IMR-90 (cell line): ENCODE measurements around the gene TOMM20. TPM values are rescaled to one million over a fixed set of nuclear protein-coding genes. Genes with fewer than 3 reads are reported as not detected.

Source experiments
- ATAC-seq: fragments of 200-7000 bp; cut with Tn5 transposase; 2 replicates; pipeline ENCODE4 v1.9.1; 2020; ENCODE audit warnings: low read depth, mild to moderate bottlenecking, moderate library complexity
- BruUV-seq: library from RNA; stranded (reverse); fragments of 400-500 nt; replicated peaks from 2 replicates; lab custom pipeline; 2021; lab: Mats Ljungman, UMichigan
- CTCF ChIA-PET: fragments of 300-600 bp; formaldehyde crosslinking; extraction: SDS; loops from one replicate; lab custom pipeline; 2021; ENCODE audit warnings: antibody characterized with exemption; lab: Yijun Ruan, JAX
- POLR2A ChIA-PET: fragments of 300-600 bp; sonication (Branson Sonifier 250); formaldehyde crosslinking; loops from one replicate; lab custom pipeline; 2022; ENCODE audit warnings: antibody characterized with exemption; ENCODE audit not compliant: unreplicated experiment; lab: Charles Lee
- DNase-seq: peaks from one replicate; pipeline ENCODE4 v3.0.0; 2013
- H2AFZ ChIP-seq: replicated peaks from 2 replicates; pipeline ENCODE3; 2013; ENCODE audit warnings: low read length, mild to moderate bottlenecking; ENCODE audit not compliant: poor library complexity
- H2AK5ac ChIP-seq: 2 replicates; pipeline ENCODE4 v1.6.1; 2013; ENCODE audit warnings: low read depth, low read length, inconsistent platforms
- H2AK9ac ChIP-seq: replicated peaks from 2 replicates; pipeline ENCODE3; 2013; ENCODE audit warnings: mild to moderate bottlenecking, low read depth, low read length, moderate library complexity; ENCODE audit not compliant: poor library complexity
- H2BK120ac ChIP-seq: 2 replicates; pipeline ENCODE4 v1.6.1; 2013; ENCODE audit warnings: low read depth, low read length, inconsistent platforms
- H2BK15ac ChIP-seq: 3 replicates; pipeline ENCODE4 v1.6.1; 2013; ENCODE audit warnings: low read depth, low read length, inconsistent platforms
- H2BK20ac ChIP-seq: 2 replicates; pipeline ENCODE4 v1.6.1; 2013; ENCODE audit warnings: low read depth, mild to moderate bottlenecking, inconsistent platforms, low read length, moderate library complexity
- H2BK5ac ChIP-seq: 2 replicates; pipeline ENCODE4 v1.6.1; 2013; ENCODE audit warnings: mild to moderate bottlenecking, low read depth, low read length, inconsistent platforms; ENCODE audit not compliant: poor library complexity, severe bottlenecking
- H3K14ac ChIP-seq: replicated peaks from 2 replicates; pipeline ENCODE4 v1.6.1; 2013; ENCODE audit warnings: low read depth, low read length, inconsistent platforms
- H3K18ac ChIP-seq: 2 replicates; pipeline ENCODE4 v1.6.1; 2013; ENCODE audit warnings: low read depth, low read length, control low read depth
- H3K23ac ChIP-seq: 2 replicates; pipeline ENCODE4 v1.6.1; 2013; ENCODE audit warnings: low read depth, low read length, inconsistent platforms
- H3K27ac ChIP-seq: 2 replicates; pipeline ENCODE4 v1.5.1; 2013; ENCODE audit warnings: mild to moderate bottlenecking, control low read depth, low read length; ENCODE audit not compliant: insufficient read depth
- H3K27me3 ChIP-seq: 2 replicates; pipeline ENCODE4 v1.6.1; 2013; ENCODE audit warnings: low read length; ENCODE audit not compliant: control insufficient read depth, insufficient read depth
- H3K36me3 ChIP-seq: 2 replicates; pipeline ENCODE4 v1.6.1; 2013; ENCODE audit warnings: low read length, mixed read lengths; ENCODE audit not compliant: control insufficient read depth, insufficient read depth
- H3K4ac ChIP-seq: 2 replicates; pipeline ENCODE4 v1.6.1; 2013; ENCODE audit warnings: low read depth, low read length, inconsistent platforms
- H3K4me1 ChIP-seq: 2 replicates; pipeline ENCODE4 v1.6.1; 2013; ENCODE audit warnings: low read length, mixed read lengths; ENCODE audit not compliant: control insufficient read depth, insufficient read depth
- H3K4me2 ChIP-seq: 2 replicates; pipeline ENCODE4 v1.6.1; 2013; ENCODE audit warnings: low read depth, mild to moderate bottlenecking, control low read depth, low read length, moderate library complexity
- H3K4me3 ChIP-seq: 2 replicates; pipeline ENCODE4 v1.5.1; 2013; ENCODE audit warnings: low read depth, mild to moderate bottlenecking, control low read depth, low read length, moderate library complexity; ENCODE audit not compliant: insufficient read depth
- H3K56ac ChIP-seq: 2 replicates; pipeline ENCODE4 v1.6.1; 2013; ENCODE audit warnings: low read length, inconsistent platforms; ENCODE audit not compliant: insufficient read depth; ENCODE audit errors: extremely low read depth
- H3K79me1 ChIP-seq, 2 experiments: 2 replicates each; pipeline ENCODE4 v1.6.1; 2013; ENCODE audit warnings: low read length in 2 of 2, inconsistent platforms in 1 of 2, low read depth in 1 of 2
- H3K9ac ChIP-seq: 2 replicates; pipeline ENCODE4 v1.6.1; 2013; ENCODE audit warnings: low read depth, low read length, control low read depth
- H3K9me1 ChIP-seq: 2 replicates; pipeline ENCODE4 v1.6.1; 2013; ENCODE audit warnings: low read length, inconsistent platforms; ENCODE audit not compliant: insufficient read depth
- H3K9me3 ChIP-seq: 2 replicates; pipeline ENCODE4 v1.6.1; 2013; ENCODE audit warnings: low read length; ENCODE audit not compliant: control insufficient read depth, insufficient read depth
- H4K20me1 ChIP-seq: 2 replicates; pipeline ENCODE4 v1.6.1; 2013; ENCODE audit warnings: low read length, inconsistent platforms; ENCODE audit not compliant: insufficient read depth
- H4K5ac ChIP-seq: 2 replicates; pipeline ENCODE4 v1.6.1; 2013; ENCODE audit warnings: mild to moderate bottlenecking, low read depth, low read length, control low read depth
- H4K8ac ChIP-seq, 2 experiments: 2 replicates each; pipeline ENCODE4 v1.6.1; 2013; ENCODE audit warnings: low read depth in 2 of 2, low read length in 2 of 2, control low read depth in 1 of 2, inconsistent platforms in 1 of 2
- H4K91ac ChIP-seq: 2 replicates; pipeline ENCODE4 v1.6.1; 2013; ENCODE audit warnings: low read depth, low read length, inconsistent platforms; ENCODE audit not compliant: insufficient read depth
- BHLHE40 ChIP-seq: fragments of 150-350 bp; IDR thresholded peaks from 2 replicates; pipeline ENCODE4 v1.6.1; 2016; ENCODE audit warnings: mild to moderate bottlenecking, low read depth, low read length
- CEBPB ChIP-seq: IDR thresholded peaks from 2 replicates; pipeline ENCODE4 v1.6.1; 2012; ENCODE audit warnings: low read depth, low read length, improper control_type of control experiment
- CHD1 ChIP-seq: IDR thresholded peaks from 2 replicates; pipeline ENCODE4 v1.6.1; 2012; ENCODE audit warnings: low read depth, low read length, improper control_type of control experiment
- FOS ChIP-seq: fragments of 150-350 bp; IDR thresholded peaks from 2 replicates; pipeline ENCODE4 v1.6.1; 2016; ENCODE audit warnings: low read depth, low read length
- MAFK ChIP-seq: IDR thresholded peaks from 2 replicates; pipeline ENCODE4 v1.6.1; 2012; ENCODE audit warnings: low read depth, low read length, improper control_type of control experiment
- MAZ ChIP-seq: IDR thresholded peaks from 2 replicates; pipeline ENCODE4 v1.6.1; 2012; ENCODE audit warnings: low read depth, mild to moderate bottlenecking, low read length, improper control_type of control experiment, moderate library complexity, borderline replicate concordance
- MXI1 ChIP-seq: IDR thresholded peaks from 2 replicates; pipeline ENCODE4 v1.6.1; 2012; ENCODE audit warnings: low read depth, mild to moderate bottlenecking, low read length, moderate library complexity, borderline replicate concordance
- NFE2L2 ChIP-seq: fragments of 150-350 bp; IDR thresholded peaks from 2 replicates; pipeline ENCODE4 v1.6.1; 2016; ENCODE audit warnings: low read depth, mild to moderate bottlenecking, low read length
- POLR2A ChIP-seq: IDR thresholded peaks from 2 replicates; pipeline ENCODE4 v1.6.1; 2012; ENCODE audit warnings: mild to moderate bottlenecking, low read depth, low read length
- RAD21 ChIP-seq: IDR thresholded peaks from 2 replicates; pipeline ENCODE4 v1.6.1; 2012; ENCODE audit warnings: low read length, improper control_type of control experiment
- RCOR1 ChIP-seq: IDR thresholded peaks from 2 replicates; pipeline ENCODE4 v1.6.1; 2012; ENCODE audit warnings: mild to moderate bottlenecking, low read length, improper control_type of control experiment; ENCODE audit not compliant: insufficient replicate concordance
- RFX5 ChIP-seq: IDR thresholded peaks from 2 replicates; pipeline ENCODE4 v1.8.0; 2012; ENCODE audit warnings: low read depth, mild to moderate bottlenecking, low read length, moderate library complexity
- SMC3 ChIP-seq: fragments of 150-350 bp; IDR thresholded peaks from 2 replicates; pipeline ENCODE4 v1.6.1; 2016; ENCODE audit warnings: low read depth, mild to moderate bottlenecking, antibody characterized with exemption, low read length, moderate library complexity
- WGBS, 2 experiments: methylation state at CpG; one replicate each; pipeline versions ENCODE4 v1.1.5 to v1.1.7; 2013; ENCODE audit warnings: missing lambda C conversion rate in 2 of 2; ENCODE audit not compliant: insufficient read length in 1 of 2; ENCODE audit errors: extremely low coverage in 2 of 2; 5-methylcytosine and 5-hydroxymethylcytosine counted together
- dilution Hi-C: fragments of 300-500 bp; cut with HindIII; formaldehyde crosslinking; loops from one replicate; pipeline ENCODE4 v1.14.3; 2018; ENCODE audit warnings: low sequenced_read_pairs; ENCODE audit not compliant: unreplicated experiment
- in situ Hi-C: fragments of 300-500 bp; cut with MboI; formaldehyde crosslinking; loops from 3 replicates; pipeline ENCODE4 v1.14.3; 2019; ENCODE audit warnings: low sequenced_read_pairs, inconsistent platforms, mixed read lengths
- intact Hi-C: fragments of 100-400 bp; cut with micrococcal nuclease; formaldehyde crosslinking; loops from 2 replicates; pipeline ENCODE4 v1.10.0; 2022
- polyA plus RNA-seq, 3 experiments: library from polyadenylated mRNA; depleted of rRNA; stranded (reverse); fragments of >200 nt; gene quantifications; 2 replicates each; pipeline ENCODE4 v1.2.3, GENCODE V29; 2012; ENCODE audit warnings: low replicate concordance in 1 of 3
- total RNA-seq: library from RNA; depleted of rRNA; stranded (reverse); fragments of >200 nt; gene quantifications from 2 replicates; pipeline ENCODE4 v1.2.3, GENCODE V29; 2012
- TF ChIP-seq, protein P1 (sequence below): fragments of 150-350 bp; IDR thresholded peaks from 2 replicates; pipeline ENCODE4 v1.6.1; 2017; ENCODE audit warnings: mild to moderate bottlenecking, antibody characterized with exemption, low read length, low read depth
- TF ChIP-seq, protein P2 (sequence below): fragments of 150-350 bp; IDR thresholded peaks from 2 replicates; pipeline ENCODE4 v1.6.1; 2016; ENCODE audit warnings: low read depth, mild to moderate bottlenecking, low read length, moderate library complexity, borderline replicate concordance
- TF ChIP-seq, protein P3 (sequence below): conservative IDR thresholded peaks from 2 replicates; pipeline ENCODE4 v1.5.1; 2012; ENCODE audit warnings: mild to moderate bottlenecking, low read depth, low read length, improper control_type of control experiment

Gene TOMM20
- total and polyA plus RNA-seq, 2 of the 4 experiments (the other 2 are of a cell fraction), result 75.3 to 84.4 TPM

GRCh38 chr1:235142991-235143390 is 14.4 kb upstream of the TOMM20 start:
- dilution Hi-C loops, result no loop called here
- ATAC-seq (no peak), DNase-seq (no peak)
- Histone ChIP-seq H3K4me2 (no peak overlapping the region), H3K56ac (no peak overlapping the region), H3K4ac (no peak overlapping the region), H3K4me3 (no peak overlapping the region), H2BK120ac (no peak overlapping the region), H4K8ac (no peak overlapping the region), H2AFZ (no peak overlapping the region), H3K79me1 (peaks cover 8 to 34% of the 10 kb centered on the region in 2 experiments; a peak in 3 of 4 replicates), H2BK5ac (no peak overlapping the region), H3K9me3 (no peaks in the 10 kb centered on the region), H2AK5ac (no peak overlapping the region), H2BK15ac (no peak overlapping the region), H2BK20ac (no peak overlapping the region), H2AK9ac (no peak overlapping the region), H3K9me1 (peaks cover 3% of the 10 kb centered on the region; the same call in 1 of the 2 replicates), H3K18ac (no peak overlapping the region), H3K14ac (no peak overlapping the region), H4K20me1 (no peaks in the 10 kb centered on the region; the same call in 1 of the 2 replicates), H4K91ac (no peak overlapping the region), H3K36me3 (peaks cover 52% of the 10 kb centered on the region), H3K27me3 (no peaks in the 10 kb centered on the region), H3K9ac (no peak overlapping the region), H3K4me1 (peaks cover 5% of the 10 kb centered on the region), H4K5ac (no peak overlapping the region), H3K23ac (no peak overlapping the region), H3K27ac (no peak overlapping the region)
- POLR2A ChIA-PET, result no interaction called here
- in situ Hi-C loops, result no loop called here
- CTCF ChIA-PET, result no interaction called here
- TF ChIP-seq RCOR1, result no peak
- TF ChIP-seq CEBPB, result no peak
- no peak for TF ChIP-seq POLR2A
- TF ChIP-seq NFE2L2, result no peak
- TF ChIP-seq BHLHE40, result no peak
- TF ChIP-seq MAZ, result no peak
- no peak for TF ChIP-seq FOS
- TF ChIP-seq SMC3, result no peak
- TF ChIP-seq MXI1, result no peak
- no peak for TF ChIP-seq RFX5
- TF ChIP-seq, protein P1, sequence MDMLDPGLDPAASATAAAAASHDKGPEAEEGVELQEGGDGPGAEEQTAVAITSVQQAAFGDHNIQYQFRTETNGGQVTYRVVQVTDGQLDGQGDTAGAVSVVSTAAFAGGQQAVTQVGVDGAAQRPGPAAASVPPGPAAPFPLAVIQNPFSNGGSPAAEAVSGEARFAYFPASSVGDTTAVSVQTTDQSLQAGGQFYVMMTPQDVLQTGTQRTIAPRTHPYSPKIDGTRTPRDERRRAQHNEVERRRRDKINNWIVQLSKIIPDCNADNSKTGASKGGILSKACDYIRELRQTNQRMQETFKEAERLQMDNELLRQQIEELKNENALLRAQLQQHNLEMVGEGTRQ, result no peak
- no peak for TF ChIP-seq RAD21
- no peak for TF ChIP-seq CHD1
- TF ChIP-seq MAFK, result no peak
- TF ChIP-seq, protein P2, sequence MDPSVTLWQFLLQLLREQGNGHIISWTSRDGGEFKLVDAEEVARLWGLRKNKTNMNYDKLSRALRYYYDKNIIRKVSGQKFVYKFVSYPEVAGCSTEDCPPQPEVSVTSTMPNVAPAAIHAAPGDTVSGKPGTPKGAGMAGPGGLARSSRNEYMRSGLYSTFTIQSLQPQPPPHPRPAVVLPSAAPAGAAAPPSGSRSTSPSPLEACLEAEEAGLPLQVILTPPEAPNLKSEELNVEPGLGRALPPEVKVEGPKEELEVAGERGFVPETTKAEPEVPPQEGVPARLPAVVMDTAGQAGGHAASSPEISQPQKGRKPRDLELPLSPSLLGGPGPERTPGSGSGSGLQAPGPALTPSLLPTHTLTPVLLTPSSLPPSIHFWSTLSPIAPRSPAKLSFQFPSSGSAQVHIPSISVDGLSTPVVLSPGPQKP, result no peak
- TF ChIP-seq, protein P3, sequence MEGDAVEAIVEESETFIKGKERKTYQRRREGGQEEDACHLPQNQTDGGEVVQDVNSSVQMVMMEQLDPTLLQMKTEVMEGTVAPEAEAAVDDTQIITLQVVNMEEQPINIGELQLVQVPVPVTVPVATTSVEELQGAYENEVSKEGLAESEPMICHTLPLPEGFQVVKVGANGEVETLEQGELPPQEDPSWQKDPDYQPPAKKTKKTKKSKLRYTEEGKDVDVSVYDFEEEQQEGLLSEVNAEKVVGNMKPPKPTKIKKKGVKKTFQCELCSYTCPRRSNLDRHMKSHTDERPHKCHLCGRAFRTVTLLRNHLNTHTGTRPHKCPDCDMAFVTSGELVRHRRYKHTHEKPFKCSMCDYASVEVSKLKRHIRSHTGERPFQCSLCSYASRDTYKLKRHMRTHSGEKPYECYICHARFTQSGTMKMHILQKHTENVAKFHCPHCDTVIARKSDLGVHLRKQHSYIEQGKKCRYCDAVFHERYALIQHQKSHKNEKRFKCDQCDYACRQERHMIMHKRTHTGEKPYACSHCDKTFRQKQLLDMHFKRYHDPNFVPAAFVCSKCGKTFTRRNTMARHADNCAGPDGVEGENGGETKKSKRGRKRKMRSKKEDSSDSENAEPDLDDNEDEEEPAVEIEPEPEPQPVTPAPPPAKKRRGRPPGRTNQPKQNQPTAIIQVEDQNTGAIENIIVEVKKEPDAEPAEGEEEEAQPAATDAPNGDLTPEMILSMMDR, result no peak
- intact Hi-C loops, result no loop called here
- no CpG with 5 or more reads among the region's 4 CpGs for WGBS, 2 experiments
- no TSS peak for BruUV-seq
